ENCODE results near the gene ATXN7L1. TPM values are rescaled to one million over a fixed set of nuclear protein-coding genes. Genes with fewer than 3 reads are reported as not detected.
A peak's percentile ranks its signal among the peaks of the same experiment; 100 is the strongest.

The ATXN7L1 gene
- total and polyA plus RNA-seq, 2 of the 8 experiments (the other 6 are each of a cell fraction or from before 2014, with no cell fraction given): 14.3 to 34.0 TPM

GRCh38 chr7:105853931-105854419, 22.4 kb downstream of the ATXN7L1 start:
- DNase-seq (ENCODE audit: low read depth in 1 of 2, low spot score in 2 of 2) (no peak), FAIRE-seq (no peak)
- H3K18ac ChIP-seq (ENCODE audit: extremely low read depth, low read length): no peak overlapping the region
- no peak overlapping the region for H3K56ac ChIP-seq (replicated peaks; ENCODE audit: insufficient read length, low read depth, low read length)
- H4K20me1 ChIP-seq (replicated peaks in 1 of 2; ENCODE audit: control insufficient read depth in 1 of 2, insufficient read depth in 2 of 2, low read length in 2 of 2): peaks cover 4 to 21% of the 10 kb centered on the region in 2 experiments
- H4K8ac ChIP-seq (ENCODE audit: extremely low read depth, insufficient read depth, low read length): no peak overlapping the region
- no peak overlapping the region for H3K9ac ChIP-seq (replicated peaks in 1 of 4; ENCODE audit: extremely low read depth in 1 of 4, low read depth in 3 of 4, low read length in 3 of 4)
- H4K91ac ChIP-seq (replicated peaks; ENCODE audit: insufficient read length, low read length): no peak overlapping the region
- no peak overlapping the region for H3K14ac ChIP-seq (ENCODE audit: insufficient read length)
- H3K23ac ChIP-seq (ENCODE audit: insufficient read length): no peak overlapping the region
- no peak for TF ChIP-seq USF2 (IDR thresholded peaks at IDR 0.05; ENCODE audit: low read length)
- TF ChIP-seq, protein P1, sequence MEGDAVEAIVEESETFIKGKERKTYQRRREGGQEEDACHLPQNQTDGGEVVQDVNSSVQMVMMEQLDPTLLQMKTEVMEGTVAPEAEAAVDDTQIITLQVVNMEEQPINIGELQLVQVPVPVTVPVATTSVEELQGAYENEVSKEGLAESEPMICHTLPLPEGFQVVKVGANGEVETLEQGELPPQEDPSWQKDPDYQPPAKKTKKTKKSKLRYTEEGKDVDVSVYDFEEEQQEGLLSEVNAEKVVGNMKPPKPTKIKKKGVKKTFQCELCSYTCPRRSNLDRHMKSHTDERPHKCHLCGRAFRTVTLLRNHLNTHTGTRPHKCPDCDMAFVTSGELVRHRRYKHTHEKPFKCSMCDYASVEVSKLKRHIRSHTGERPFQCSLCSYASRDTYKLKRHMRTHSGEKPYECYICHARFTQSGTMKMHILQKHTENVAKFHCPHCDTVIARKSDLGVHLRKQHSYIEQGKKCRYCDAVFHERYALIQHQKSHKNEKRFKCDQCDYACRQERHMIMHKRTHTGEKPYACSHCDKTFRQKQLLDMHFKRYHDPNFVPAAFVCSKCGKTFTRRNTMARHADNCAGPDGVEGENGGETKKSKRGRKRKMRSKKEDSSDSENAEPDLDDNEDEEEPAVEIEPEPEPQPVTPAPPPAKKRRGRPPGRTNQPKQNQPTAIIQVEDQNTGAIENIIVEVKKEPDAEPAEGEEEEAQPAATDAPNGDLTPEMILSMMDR (IDR thresholded peaks at IDR 0.05; ENCODE audit: control extremely low read depth in 1 of 3, insufficient read depth in 1 of 3, low read depth in 1 of 3, low read length in 3 of 3): peak; percentile 5 to 11 (median 8); a peak in 2 of 4 replicates
- H2BK12ac ChIP-seq (ENCODE audit: low read depth, low read length): no peak overlapping the region
- 87% methylated on average over 17 of the region's 17 CpGs; no CpG with 5 or more reads in 1 of the 2 experiments for whole genome bisulfite sequencing, 2 experiments (ENCODE audit: extremely low coverage in 1 of 2, insufficient coverage in 1 of 2, insufficient read length in 1 of 2, insufficient replicate concordance in 2 of 2, low coverage in 1 of 2, low lambda C conversion rate in 2 of 2, missing lambda C conversion rate in 1 of 2)
- H2BK120ac ChIP-seq (replicated peaks; ENCODE audit: low read depth, low read length): no peak overlapping the region
- H2BK20ac ChIP-seq (ENCODE audit: low read length): no peak overlapping the region
- no peak overlapping the region for H2AFZ ChIP-seq (ENCODE audit: low read length)
- H2BK5ac ChIP-seq (ENCODE audit: low read depth, low read length): 0 out of 2 replicates have a peak overlapping the region, but pooled peaks have one; percentile 12
- no peak overlapping the region for H3K4me3 ChIP-seq (ENCODE audit: extremely low read depth in 1 of 4, insufficient read depth in 2 of 4, low read depth in 3 of 4, low read length in 4 of 4)
- ChIA-PET CTCF (ENCODE audit: partially characterized antibody) (interaction anchor here (1.3 to 1.9 kb wide), 2 partner anchors 95 to 197 kb away, joined by 4 read pairs; no protein-coding TSS in a partner anchor), POLR2A (ENCODE audit: partially characterized antibody) (no interaction called here)
- H2BK15ac ChIP-seq (ENCODE audit: low read length): no peak overlapping the region
- H3K79me1 ChIP-seq (ENCODE audit: low read depth, low read length): peaks cover 6% of the 10 kb centered on the region; the same call in 1 of the 2 replicates
- H3K36me3 ChIP-seq (ENCODE audit: control insufficient read depth in 2 of 4, insufficient read depth in 4 of 4, low read length in 3 of 4): no peaks in the 10 kb centered on the region; a peak in 1 of 8 replicates
- no peak overlapping the region for H3K4me2 ChIP-seq (ENCODE audit: insufficient read depth in 1 of 2, low read depth in 2 of 2, low read length in 2 of 2)
- H2AK5ac ChIP-seq (ENCODE audit: low read depth, low read length): no peak overlapping the region
- H3K27ac ChIP-seq (ENCODE audit: low read depth, low read length): no peak overlapping the region
- H3K4ac ChIP-seq (replicated peaks; ENCODE audit: insufficient read length, low read depth, low read length): no peak overlapping the region
- peaks cover 0 to 35% of the 10 kb centered on the region in 2 experiments; a peak in 3 of 4 replicates for H3K79me2 ChIP-seq (ENCODE audit: control insufficient read depth in 1 of 2, insufficient read depth in 2 of 2, low read length in 2 of 2)
- no peak overlapping the region for H4K5ac ChIP-seq (ENCODE audit: insufficient read length, low read depth, low read length)
- peaks cover 12 to 23% (median 16%) of the 10 kb centered on the region in 4 experiments for H3K4me1 ChIP-seq (replicated peaks in 1 of 4; ENCODE audit: control insufficient read depth in 3 of 4, insufficient read depth in 4 of 4, low read length in 3 of 4)
- H3K23me2 ChIP-seq (ENCODE audit: low read depth, low read length): no peaks in the 10 kb centered on the region
- H3K9me3 ChIP-seq (ENCODE audit: insufficient read depth in 2 of 2, low read depth in 1 of 2, low read length in 1 of 2): no peaks in the 10 kb centered on the region
- no peaks in the 10 kb centered on the region for H3K27me3 ChIP-seq (replicated peaks in 1 of 4; ENCODE audit: control insufficient read depth in 3 of 4, extremely low read depth in 1 of 4, insufficient read depth in 3 of 4, low read length in 3 of 4)

Measured in H1 (cell line).